Right cardiac atrium (tissue), 5 donors: ENCODE data around the gene AHSA1. TPM values are rescaled to one million over a fixed set of nuclear protein-coding genes. Genes with fewer than 3 reads are reported as not detected.

Experiments used
- ATAC-seq, 2 donors: fragments of 200-7000 bp; cut with Tn5 transposase; one replicate each; pipeline versions ENCODE4 v1.8.0 to v1.9.1; 2020; ENCODE audit warnings: moderate library complexity in 2 of 2, mild to moderate bottlenecking in 1 of 2
- DNase-seq, 3 donors: peaks; one replicate each; pipeline ENCODE4 v3.0.0-alpha.2; 2020
- H3K27ac ChIP-seq: one replicate; pipeline ENCODE4 v1.5.1; 2013; ENCODE audit warnings: mild to moderate bottlenecking, low read length, control low read depth, moderate library complexity
- H3K27me3 ChIP-seq: one replicate; pipeline ENCODE4 v1.6.1; 2013; ENCODE audit not compliant: control insufficient read depth, insufficient read depth
- H3K4me1 ChIP-seq: one replicate; pipeline ENCODE4 v1.6.1; 2013; ENCODE audit warnings: low read length; ENCODE audit not compliant: control insufficient read depth, insufficient read depth
- H3K4me3 ChIP-seq: one replicate; pipeline ENCODE4 v1.5.1; 2013; ENCODE audit warnings: low read length, control low read depth
- H3K9me3 ChIP-seq: one replicate; pipeline ENCODE4 v1.6.1; 2013; ENCODE audit warnings: low read length; ENCODE audit not compliant: control insufficient read depth
- WGBS: extraction: QIAGEN DNeasy Blood & Tissue Kit; methylation state at CpG from one replicate; pipeline ENCODE4 v1.1.7; 2013; 5-methylcytosine and 5-hydroxymethylcytosine counted together
- intact Hi-C, 4 donors: fragments of 100-400 bp; cut with DNase I; formaldehyde crosslinking; loops; one replicate each; pipeline versions ENCODE4 v1.11.0 to v1.14.0; 2022 to 2023
- polyA plus RNA-seq: library from polyadenylated mRNA; stranded (reverse); fragments of 200-250 nt; gene quantifications from one replicate; pipeline ENCODE4 v1.2.3, GENCODE V29; 2013
- total RNA-seq, 4 donors: library from RNA; stranded (reverse); fragmentation: NEBNext Ultra II Directional; extraction: Animal tissue kit (Norgen Biotek cat#: 25700); gene quantifications; one replicate each; pipeline ENCODE4 v1.2.1, GENCODE V29; 2021
- donor health status: healthy with polysubstance abuse.
- donor health status: DM: no; HTN: yes; CAD: no.
- donor health status: DM: no; HTN: no; CAD: no.
- donor health status: DM: no; HTN: yes; CAD: no; lungs with severe emphysema.
- donor health status: DM: yes; HTN: yes; CAD: no.

AHSA1 gene
- total and polyA plus RNA-seq, 5 donors: 115 to 211 (median 188) TPM

DNA sequence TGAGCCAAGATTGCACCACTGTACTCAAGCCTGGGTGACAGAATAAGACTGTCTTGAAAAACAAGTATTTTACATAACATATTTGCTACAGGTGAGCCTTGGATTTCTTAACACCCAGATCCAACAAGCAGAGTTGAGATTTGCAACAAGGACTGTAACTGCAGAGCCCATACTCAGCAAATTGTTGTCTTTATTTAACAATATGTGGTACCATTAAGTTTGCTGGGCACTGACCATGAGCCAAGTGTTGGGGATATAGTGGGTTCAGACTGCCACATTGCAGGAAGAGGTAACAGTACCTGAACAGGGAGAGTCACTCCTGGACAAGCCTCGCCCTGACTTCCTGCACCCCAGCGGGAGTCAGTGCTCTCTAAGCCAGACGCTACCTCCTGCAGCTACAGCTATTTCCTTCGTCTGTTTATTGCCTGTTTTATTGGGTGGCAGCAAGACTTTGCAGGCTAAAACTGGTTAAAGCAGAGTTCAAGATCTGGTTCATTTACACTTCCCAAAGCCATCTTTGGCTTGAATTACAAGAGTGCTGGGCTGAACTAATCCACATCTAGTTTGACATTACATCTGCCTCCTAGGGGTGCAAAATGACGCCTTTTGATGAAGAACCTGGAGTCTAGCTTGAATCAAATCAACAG, 12.5 kb downstream of the AHSA1 start:
- no peaks in the 10 kb centered on the region for H3K9me3 ChIP-seq
- no peaks in the 10 kb centered on the region for H3K27me3 ChIP-seq
- DNase-seq (no peak), ATAC-seq (no peak)
- H3K27ac ChIP-seq: no peak overlapping the region
- no peaks in the 10 kb centered on the region for H3K4me1 ChIP-seq
- intact Hi-C loops: no loop called here
- no peak overlapping the region for H3K4me3 ChIP-seq
- WGBS: 86% methylated on average over 5 of the region's 5 CpGs

DNA sequence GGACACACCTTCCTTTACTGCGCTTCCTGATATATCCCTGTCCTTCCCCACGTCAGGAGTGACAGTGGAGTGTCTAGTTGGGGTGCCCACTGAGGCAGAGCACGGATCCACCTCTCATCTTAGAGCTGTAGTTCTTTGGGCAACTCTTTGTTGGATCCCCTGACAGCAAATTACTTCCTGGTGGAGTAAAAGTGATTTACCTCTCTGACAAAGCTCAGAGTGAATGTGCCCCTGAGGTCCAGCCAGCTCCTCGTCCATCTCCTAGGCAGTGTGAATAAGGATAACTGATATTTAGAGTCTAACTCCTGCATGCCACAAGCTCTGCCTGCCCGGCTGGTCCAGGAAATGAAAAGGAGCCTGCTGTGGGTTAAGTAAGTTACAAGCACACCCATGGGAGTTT, 16.0 kb downstream of the AHSA1 start:
- no peaks in the 10 kb centered on the region for H3K9me3 ChIP-seq
- no peak overlapping the region for H3K27ac ChIP-seq
- DNase-seq: no peak
- intact Hi-C loops: no loop called here
- H3K27me3 ChIP-seq: no peaks in the 10 kb centered on the region
- H3K4me3 ChIP-seq: no peak overlapping the region
- WGBS: 63% methylated on average over 5 of the region's 5 CpGs
- ATAC-seq: no peak
- no peaks in the 10 kb centered on the region for H3K4me1 ChIP-seq

DNA sequence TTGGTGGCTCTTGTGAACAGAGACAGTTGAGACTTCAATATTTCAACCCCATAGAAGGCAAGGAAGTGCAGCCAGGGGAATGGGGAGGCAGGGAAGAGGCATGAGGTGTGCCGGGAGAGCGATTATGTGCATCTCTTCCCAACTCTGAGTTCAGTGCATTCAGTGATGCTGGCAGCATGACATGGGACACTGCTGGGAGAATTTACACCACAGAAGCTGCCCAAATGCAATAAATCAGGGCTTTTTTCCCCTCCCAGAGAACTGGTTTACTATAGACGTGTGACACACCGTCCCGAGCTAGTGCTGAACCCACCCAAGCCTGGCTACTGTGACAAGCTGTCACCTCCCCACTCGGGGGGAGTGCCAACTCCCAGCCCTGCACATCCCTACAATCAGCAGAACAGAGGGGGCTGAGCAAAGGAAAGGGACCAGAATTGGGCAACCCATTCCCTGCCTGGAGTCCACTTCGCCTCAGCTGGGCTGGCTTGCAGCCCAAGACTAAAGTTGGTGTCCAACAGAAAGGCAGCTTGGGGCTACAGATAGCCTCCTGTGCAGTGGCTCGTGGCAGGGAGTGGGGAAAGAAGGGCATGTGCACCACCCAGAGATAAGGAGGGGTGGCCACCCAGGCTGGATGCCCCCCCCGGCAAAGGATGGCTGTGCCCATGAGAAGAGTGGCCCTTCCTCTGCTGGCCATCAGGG, 16.7 kb downstream of the AHSA1 start:
- peak; percentile 40 to 71 (median 69) for DNase-seq
- intact Hi-C loops: no loop called here
- no peak overlapping the region for H3K4me3 ChIP-seq
- peak; percentile 49 to 52 for ATAC-seq
- H3K4me1 ChIP-seq: no peaks in the 10 kb centered on the region
- 44% methylated on average over 9 of the region's 9 CpGs for WGBS
- no peak overlapping the region for H3K27ac ChIP-seq
- no peaks in the 10 kb centered on the region for H3K9me3 ChIP-seq
- H3K27me3 ChIP-seq: no peaks in the 10 kb centered on the region

DNA sequence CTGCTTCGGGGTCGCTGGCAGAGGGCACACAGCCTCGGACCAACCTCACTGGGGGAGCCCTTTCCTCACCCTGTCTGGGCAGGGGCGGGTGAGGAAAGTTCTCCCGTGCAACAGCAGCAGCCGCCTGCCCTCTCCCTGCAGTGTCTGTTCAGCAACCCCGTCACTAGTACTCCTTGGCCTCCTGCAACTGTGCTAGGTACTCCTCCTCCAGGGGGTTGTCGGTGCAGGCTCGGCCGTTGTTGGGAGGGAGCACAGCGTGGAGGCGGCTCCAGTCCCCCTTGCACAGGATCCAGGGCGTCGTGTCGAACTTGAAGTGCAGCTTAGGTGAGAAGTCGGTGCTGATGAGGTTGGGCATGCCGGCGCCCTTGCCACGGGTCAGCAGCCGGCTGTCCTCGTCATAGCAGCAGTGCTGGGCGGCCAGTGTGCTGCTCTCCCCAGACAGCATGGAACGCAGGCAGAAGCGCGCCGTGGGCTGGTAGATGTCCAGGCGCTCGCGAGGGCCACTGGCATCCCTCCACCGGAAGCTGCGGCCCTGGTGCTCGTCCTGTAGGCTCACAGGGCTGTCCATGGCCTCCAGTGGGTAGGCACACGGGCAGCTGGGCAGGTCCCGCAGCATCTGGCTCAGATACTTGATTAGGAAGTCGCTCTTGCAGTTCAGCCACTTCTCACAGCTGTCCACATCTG, 17.7 kb downstream of the AHSA1 start:
- DNase-seq (no peak), ATAC-seq (peak in 1 of 2 donors; percentile 13)
- no peak overlapping the region for H3K27ac ChIP-seq
- no peaks in the 10 kb centered on the region for H3K27me3 ChIP-seq
- WGBS: 81% methylated on average over 35 of the region's 35 CpGs
- no peak overlapping the region for H3K4me3 ChIP-seq
- no peaks in the 10 kb centered on the region for H3K4me1 ChIP-seq
- intact Hi-C loops: no loop called here
- no peaks in the 10 kb centered on the region for H3K9me3 ChIP-seq

DNA sequence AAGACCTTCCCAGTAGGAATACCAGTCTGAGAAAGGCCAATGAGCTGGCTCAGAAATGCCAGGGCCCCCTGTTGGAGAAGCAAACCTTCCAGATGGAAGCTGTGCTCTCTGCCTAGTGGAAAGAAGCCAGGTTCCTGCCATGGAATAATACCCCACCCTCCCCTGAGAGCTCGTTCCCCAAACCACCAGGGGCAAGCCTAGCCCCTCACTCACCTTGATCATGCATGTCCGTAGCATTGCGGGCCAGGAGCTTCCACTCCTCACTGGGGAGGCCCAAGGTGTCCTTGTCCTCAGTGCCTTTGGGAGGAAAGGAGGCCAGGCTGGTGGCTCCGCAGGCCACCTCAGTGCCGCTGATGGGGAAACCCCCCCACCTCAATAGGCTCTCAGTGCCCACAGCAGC, 20.1 kb downstream of the AHSA1 start:
- Histone ChIP-seq H3K9me3 (no peaks in the 10 kb centered on the region), H3K27me3 (no peaks in the 10 kb centered on the region), H3K4me1 (no peaks in the 10 kb centered on the region), H3K27ac (no peak overlapping the region), H3K4me3 (no peak overlapping the region)
- no peak for DNase-seq
- ATAC-seq: no peak
- WGBS: 89% methylated on average over 5 of the region's 5 CpGs
- intact Hi-C loops: no loop called here

DNA sequence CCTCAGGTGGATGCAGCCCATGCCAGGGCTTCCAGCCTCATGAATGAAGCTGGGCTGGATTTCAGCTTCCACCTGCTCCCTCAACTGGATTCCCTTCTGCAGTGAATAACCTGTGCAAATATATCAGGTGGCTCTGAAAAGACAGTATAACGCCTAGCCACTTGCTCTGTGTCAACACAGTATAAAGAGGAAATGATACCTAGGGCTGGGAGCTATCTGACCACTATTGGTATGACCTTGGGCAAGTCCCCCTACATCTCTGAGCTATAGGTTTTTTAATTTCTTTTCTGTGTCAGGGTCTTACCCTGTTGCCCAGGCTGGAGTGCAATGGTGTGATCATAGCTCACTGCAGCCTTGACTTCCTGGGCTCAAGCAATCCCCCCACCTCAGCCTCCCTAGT, 20.9 kb downstream of the AHSA1 start:
- no peaks in the 10 kb centered on the region for H3K4me1 ChIP-seq
- H3K4me3 ChIP-seq: no peak overlapping the region
- no peaks in the 10 kb centered on the region for H3K9me3 ChIP-seq
- H3K27me3 ChIP-seq: no peaks in the 10 kb centered on the region
- no peak overlapping the region for H3K27ac ChIP-seq
- WGBS: 82% methylated on average over 1 of the region's 1 CpG
- ATAC-seq: no peak
- DNase-seq: no peak
- intact Hi-C loops: no loop called here

DNA sequence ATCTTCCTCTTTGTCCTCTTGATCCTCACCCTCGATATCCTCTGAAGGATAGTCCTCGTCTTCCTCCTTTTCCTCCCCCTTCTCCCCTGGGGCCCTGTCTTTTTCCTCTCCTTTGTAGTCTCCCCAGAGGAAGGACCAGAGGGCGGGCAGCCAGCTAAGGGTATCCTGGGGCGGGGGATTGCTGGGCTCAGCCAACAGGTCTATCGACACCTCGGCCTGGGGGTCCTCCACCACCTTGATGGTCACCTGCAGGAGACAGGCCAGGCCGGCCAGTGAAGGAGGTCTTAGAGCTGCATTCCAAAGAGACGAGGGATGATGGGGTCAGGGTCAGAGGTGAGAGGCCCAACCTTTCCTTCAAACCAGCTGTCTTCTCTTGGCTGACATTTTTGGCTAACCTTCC, 24.5 kb downstream of the AHSA1 start:
- Histone ChIP-seq H3K27ac (no peak overlapping the region), H3K4me3 (no peak overlapping the region), H3K9me3 (no peaks in the 10 kb centered on the region), H3K4me1 (no peaks in the 10 kb centered on the region), H3K27me3 (no peaks in the 10 kb centered on the region)
- 72% methylated on average over 8 of the region's 8 CpGs for WGBS
- ATAC-seq (no peak), DNase-seq (no peak)
- intact Hi-C loops: no loop called here

DNA sequence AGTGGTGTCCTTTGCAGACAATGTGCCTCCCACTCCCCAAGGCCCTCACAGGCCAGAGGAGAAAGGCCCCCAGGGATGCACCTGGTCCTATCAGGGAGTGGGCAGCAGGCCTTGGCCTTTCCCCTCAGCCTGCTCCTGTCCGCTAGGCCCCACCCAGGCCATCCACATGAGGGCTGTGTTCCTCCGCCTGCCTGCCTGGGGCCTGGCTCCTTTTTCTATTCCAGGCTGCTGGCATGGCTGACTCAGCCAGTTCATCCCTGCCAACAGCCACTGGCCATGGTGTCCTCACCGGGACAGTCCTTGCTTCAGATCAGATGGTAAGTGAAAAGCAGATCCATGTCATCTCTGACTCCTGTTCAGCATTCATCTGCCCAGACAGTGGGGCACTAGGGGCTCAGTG, 27.4 kb downstream of the AHSA1 start:
- H3K27me3 ChIP-seq: no peaks in the 10 kb centered on the region
- H3K27ac ChIP-seq: no peak overlapping the region
- DNase-seq (no peak), ATAC-seq (no peak)
- intact Hi-C loops: no loop called here
- no peak overlapping the region for H3K4me3 ChIP-seq
- WGBS: 86% methylated on average over 3 of the region's 3 CpGs
- H3K4me1 ChIP-seq: no peaks in the 10 kb centered on the region
- H3K9me3 ChIP-seq: no peaks in the 10 kb centered on the region

DNA sequence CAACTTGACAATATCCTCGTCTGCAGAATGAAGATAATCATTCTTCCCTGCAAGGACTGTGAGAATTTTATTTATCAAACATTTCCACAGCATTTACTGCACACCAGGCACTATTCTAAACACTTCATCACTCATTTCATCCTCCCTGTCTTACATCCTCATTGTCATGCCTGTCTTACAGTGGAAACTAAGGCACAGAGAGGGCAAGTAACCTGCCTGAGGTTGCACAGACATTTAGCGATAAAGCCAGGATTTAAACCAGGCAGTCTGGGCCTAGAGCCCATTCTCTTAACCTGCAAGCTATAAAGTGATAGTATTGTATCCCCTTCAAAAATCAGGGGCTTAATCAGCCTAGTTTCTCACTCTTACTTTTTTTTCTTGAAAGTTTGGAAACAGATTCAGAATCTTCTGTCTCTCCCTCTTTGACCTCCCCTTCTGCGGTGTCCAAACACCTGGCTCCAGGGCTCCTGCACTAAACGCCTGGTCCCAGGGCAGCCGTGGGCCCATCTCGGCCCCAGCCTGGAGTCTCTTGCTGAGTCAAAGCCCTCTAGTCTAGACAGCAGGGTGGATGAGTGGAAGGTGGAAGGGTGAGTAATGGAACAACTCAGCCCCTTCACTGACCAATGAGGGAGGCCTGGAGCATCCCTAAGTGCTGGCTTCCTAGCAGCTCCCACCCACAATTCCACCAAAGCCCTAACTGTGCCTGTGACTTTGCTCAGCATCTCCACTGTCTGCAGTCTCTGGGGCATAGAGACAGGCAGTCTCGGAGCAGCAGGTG, 28.2 kb downstream of the AHSA1 start:
- WGBS: 90% methylated on average over 7 of the region's 7 CpGs
- intact Hi-C loops: no loop called here
- no peak overlapping the region for H3K27ac ChIP-seq
- no peaks in the 10 kb centered on the region for H3K9me3 ChIP-seq
- no peak overlapping the region for H3K4me3 ChIP-seq
- H3K4me1 ChIP-seq: no peaks in the 10 kb centered on the region
- no peaks in the 10 kb centered on the region for H3K27me3 ChIP-seq
- no peak for ATAC-seq
- DNase-seq: no peak

DNA sequence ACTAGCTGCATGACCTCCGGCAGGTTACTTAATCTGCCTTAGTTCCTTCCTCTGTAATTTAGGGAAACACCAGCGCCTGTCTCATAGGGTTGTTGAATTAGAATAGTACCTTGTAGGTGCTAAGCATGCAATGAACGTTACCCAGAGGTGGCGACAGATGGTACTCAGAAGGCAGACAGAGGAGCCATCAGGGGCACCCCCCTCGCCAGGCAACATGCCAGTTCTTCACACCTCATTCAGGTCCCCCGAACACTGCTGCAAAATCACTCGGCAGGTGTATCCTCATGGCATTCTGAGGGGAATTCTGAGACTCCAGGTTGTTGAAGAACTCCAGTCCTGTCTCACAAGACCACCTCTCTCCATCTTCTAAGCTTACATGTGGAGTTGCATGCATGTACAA, 30.7 kb downstream of the AHSA1 start:
- intact Hi-C loops: no loop called here
- WGBS: 73% methylated on average over 7 of the region's 7 CpGs
- DNase-seq: no peak
- Histone ChIP-seq H3K27me3 (no peaks in the 10 kb centered on the region), H3K27ac (no peak overlapping the region), H3K9me3 (no peaks in the 10 kb centered on the region), H3K4me1 (no peaks in the 10 kb centered on the region), H3K4me3 (no peak overlapping the region)
- ATAC-seq: no peak

DNA sequence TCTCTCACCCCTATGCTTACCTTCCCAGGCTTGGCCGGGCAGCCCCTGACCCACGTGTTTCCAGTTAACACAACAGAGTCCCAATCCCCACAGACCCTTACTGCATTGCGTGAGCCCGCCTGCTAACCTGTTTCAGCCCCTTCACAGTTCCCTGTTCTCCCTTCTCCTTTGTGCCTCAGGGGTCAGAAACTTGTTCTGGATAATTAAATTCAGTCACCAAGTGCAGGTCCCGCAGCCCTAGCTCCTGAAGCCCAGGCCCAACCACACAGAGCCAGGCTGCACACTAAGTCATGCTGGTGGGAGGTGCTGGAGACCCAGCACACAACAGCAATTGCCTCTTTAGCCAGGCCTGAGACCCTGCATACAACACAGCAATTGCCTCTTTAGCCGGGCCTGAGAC, 31.1 kb downstream of the AHSA1 start:
- no peak for ATAC-seq
- Histone ChIP-seq H3K27me3 (no peaks in the 10 kb centered on the region), H3K9me3 (no peaks in the 10 kb centered on the region), H3K4me3 (no peak overlapping the region), H3K27ac (no peak overlapping the region), H3K4me1 (no peaks in the 10 kb centered on the region)
- WGBS: 88% methylated on average over 6 of the region's 6 CpGs
- no peak for DNase-seq
- intact Hi-C loops: no loop called here
